Activated naive CD4-positive, alpha-beta T cell treated with anti-CD3 and anti-CD28 coated beads for 36 hours (primary cell): ENCODE measurements around the gene IDUA. TPM values are rescaled to one million over a fixed set of nuclear protein-coding genes. Genes with fewer than 3 reads are reported as not detected.
"Not testable (repeated sequence)": the region's sequence is repeated elsewhere in the genome, so short reads cannot be mapped to it uniquely, and the experiment has no call there.

ENCODE experiments used
- CTCF ChIA-PET: fragments of 350-600 bp; sonication (Branson Sonifier 250); formaldehyde crosslinking; loops from one replicate; lab custom pipeline; 2021; ENCODE audit warnings: antibody characterized with exemption; lab: Charles Lee
- DNase-seq: peaks from one replicate; pipeline ENCODE4 v3.0.0-alpha.2; 2020
- H3K27ac Mint-ChIP-seq: one replicate; pipeline ENCODE4 v1.8.0; 2021; ENCODE audit warnings: mild to moderate bottlenecking, mixed read lengths
- H3K27me3 Mint-ChIP-seq: one replicate; pipeline ENCODE4 v1.8.0; 2021; ENCODE audit warnings: low read depth, mixed read lengths
- H3K36me3 Mint-ChIP-seq: one replicate; pipeline ENCODE4 v1.8.0; 2021; ENCODE audit warnings: low read depth, mixed read lengths
- H3K4me1 Mint-ChIP-seq: one replicate; pipeline ENCODE4 v1.8.0; 2021; ENCODE audit warnings: low read depth, mixed read lengths
- H3K4me3 Mint-ChIP-seq: one replicate; pipeline ENCODE4 v1.8.0; 2021; ENCODE audit warnings: mild to moderate bottlenecking, moderate library complexity, mixed read lengths
- H3K9me3 Mint-ChIP-seq: one replicate; pipeline ENCODE4 v1.8.0; 2021; ENCODE audit warnings: mixed read lengths
- intact Hi-C: fragments of 100-400 bp; cut with micrococcal nuclease; formaldehyde crosslinking; loops from one replicate; pipeline ENCODE4 v1.15.1; 2023
- total RNA-seq, 2 experiments: library from RNA; stranded (reverse); gene quantifications; one replicate each; pipeline ENCODE4 v1.2.3, GENCODE V29; 2021

Gene IDUA
- total RNA-seq, 2 experiments from 2014 or later: 9.5 to 10.5 TPM

DNA sequence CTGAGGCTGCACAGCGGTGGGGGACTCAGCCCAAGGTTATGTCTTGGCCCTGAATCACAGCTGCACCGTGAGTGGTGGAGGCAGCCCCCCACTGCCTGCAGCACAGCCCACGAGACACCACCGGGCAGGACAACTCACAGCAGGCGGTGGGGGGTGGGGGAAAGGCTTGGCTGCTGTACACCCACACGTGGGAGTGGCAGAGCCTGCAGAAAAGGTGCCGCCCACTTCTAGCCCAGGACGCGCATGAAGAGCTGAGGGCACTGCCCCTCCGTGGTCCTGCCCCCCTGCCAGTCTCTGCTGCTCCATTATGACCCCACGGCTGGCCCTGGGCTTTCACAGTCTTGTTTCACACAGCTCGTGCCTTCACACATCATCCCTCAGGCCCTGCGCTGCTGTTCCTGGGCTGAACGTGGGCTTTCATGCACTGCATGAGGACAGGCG lies 65.4 kb downstream of the IDUA start:
- DNase-seq: no peak
- CTCF ChIA-PET: no interaction called here
- H3K4me1 Mint-ChIP-seq: peaks cover 12% of the 10 kb centered on the region
- no peak overlapping the region for H3K27ac Mint-ChIP-seq
- intact Hi-C loops: no loop called here
- peaks cover 18% of the 10 kb centered on the region for H3K27me3 Mint-ChIP-seq
- H3K4me3 Mint-ChIP-seq: no peak overlapping the region
- H3K36me3 Mint-ChIP-seq: peaks cover 1% of the 10 kb centered on the region
- H3K9me3 Mint-ChIP-seq: peaks cover 6% of the 10 kb centered on the region

DNA sequence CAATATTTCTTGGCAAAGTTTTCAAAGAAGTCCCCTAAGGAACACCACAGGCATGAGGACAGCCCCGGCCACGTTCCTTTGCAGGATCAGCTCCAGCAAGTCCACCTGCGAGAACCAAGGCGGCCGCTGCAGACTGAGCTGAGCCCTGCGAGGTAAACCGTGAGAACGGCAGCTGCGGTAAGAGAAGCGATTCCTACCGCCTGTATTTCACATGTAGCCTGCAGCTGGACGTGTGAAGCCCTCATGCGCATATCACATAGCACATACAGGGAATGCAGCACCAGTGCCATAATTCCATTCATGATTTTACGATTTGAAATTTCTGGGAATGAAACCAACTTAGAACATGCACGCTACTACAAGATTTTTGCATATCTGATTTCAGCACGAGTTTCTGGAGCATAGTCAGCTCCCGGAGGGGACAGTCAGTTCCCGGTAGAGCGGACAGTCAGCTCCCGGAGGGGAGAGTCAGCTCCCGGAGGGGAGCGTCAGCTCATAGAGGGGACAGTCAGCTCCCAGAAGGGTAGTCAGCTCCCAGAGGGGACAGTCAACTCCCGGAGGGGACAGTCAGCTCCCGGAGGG lies 66.3 kb downstream of the IDUA start:
- H3K4me1 Mint-ChIP-seq: peaks cover 10% of the 10 kb centered on the region
- H3K36me3 Mint-ChIP-seq: peaks cover 1% of the 10 kb centered on the region
- H3K27me3 Mint-ChIP-seq: peaks cover 10% of the 10 kb centered on the region
- no peak overlapping the region for H3K4me3 Mint-ChIP-seq
- H3K9me3 Mint-ChIP-seq: peaks cover 6% of the 10 kb centered on the region
- intact Hi-C loops: no loop called here
- DNase-seq: no peak
- H3K27ac Mint-ChIP-seq: no peak overlapping the region
- CTCF ChIA-PET: no interaction called here

- intact Hi-C loops, DNase-seq, H3K27me3 Mint-ChIP-seq, H3K27ac Mint-ChIP-seq, H3K36me3 Mint-ChIP-seq, H3K9me3 Mint-ChIP-seq, CTCF ChIA-PET, H3K4me3 Mint-ChIP-seq: not testable (repeated sequence)
- peaks cover 10% of the 10 kb centered on the region for H3K4me1 Mint-ChIP-seq
Measured at GRCh38 chr4:1053891-1054290, 67.0 kb downstream of the IDUA start.

Other genes with a start within 250 kb of the IDUA start
- under 1 TPM; 0.37 to 0.48 TPM for gene CPLX1, start 160.9 kb upstream of the IDUA start, total RNA-seq
- gene GAK, start 54.7 kb upstream of the IDUA start, total RNA-seq: 10 to 100 TPM; 87.6 to 96.8 TPM
- gene TMEM175, start 54.6 kb upstream of the IDUA start, total RNA-seq: 10 to 100 TPM; 13.9 to 15.8 TPM
- gene DGKQ, start 13.5 kb upstream of the IDUA start, total RNA-seq: 10 to 100 TPM; 10.8 to 11.1 TPM
- not detected for gene SLC26A1, start 6.4 kb downstream of the IDUA start, total RNA-seq
- gene FGFRL1, start 24.6 kb downstream of the IDUA start, total RNA-seq: 1 to 10 TPM; 7.6 to 8.0 TPM
- gene RNF212, start 126.5 kb downstream of the IDUA start, total RNA-seq: 1 to 10 TPM in 1 of 2 experiments, under 1 TPM in 1; 0.98 to 2.2 TPM
- 1 to 10 TPM; 4.8 to 5.5 TPM for gene SPON2, start 185.5 kb downstream of the IDUA start, total RNA-seq